Endothelial cell (in vitro differentiated cells): ENCODE results near the gene IBA57. TPM values are rescaled to one million over a fixed set of nuclear protein-coding genes. Genes with fewer than 3 reads are reported as not detected.
A peak's percentile ranks its signal among the peaks of the same experiment; 100 is the strongest.

ENCODE experiments used
- DNase-seq: peaks from one replicate; pipeline ENCODE4 v3.0.0; 2021; ENCODE audit warnings: low spot score
- H3K27ac Mint-ChIP-seq: one replicate; pipeline ENCODE4 v1.8.0; 2021; ENCODE audit warnings: mixed read lengths, inconsistent platforms; ENCODE audit not compliant: unreplicated experiment
- H3K27me3 Mint-ChIP-seq: one replicate; pipeline ENCODE4 v1.8.0; 2021; ENCODE audit warnings: mild to moderate bottlenecking, moderate library complexity, mixed read lengths, inconsistent platforms; ENCODE audit not compliant: unreplicated experiment
- H3K36me3 Mint-ChIP-seq: one replicate; pipeline ENCODE4 v1.8.0; 2021; ENCODE audit warnings: mild to moderate bottlenecking, low read depth, mixed read lengths, inconsistent platforms; ENCODE audit not compliant: unreplicated experiment
- H3K4me1 Mint-ChIP-seq: one replicate; pipeline ENCODE4 v1.8.0; 2021; ENCODE audit warnings: mild to moderate bottlenecking, mixed read lengths, inconsistent platforms; ENCODE audit not compliant: unreplicated experiment
- H3K4me3 Mint-ChIP-seq: one replicate; pipeline ENCODE4 v1.8.0; 2021; ENCODE audit warnings: mild to moderate bottlenecking, mixed read lengths, inconsistent platforms; ENCODE audit not compliant: unreplicated experiment
- H3K9me3 Mint-ChIP-seq: one replicate; pipeline ENCODE4 v1.8.0; 2021; ENCODE audit warnings: mixed read lengths, inconsistent platforms; ENCODE audit not compliant: unreplicated experiment
- CTCF ChIP-seq: fragments of 200-600 bp; sonication (generic); IDR thresholded peaks from one replicate; pipeline ENCODE4 v1.5.0; 2021; ENCODE audit warnings: antibody characterized with exemption; ENCODE audit not compliant: unreplicated experiment
- total RNA-seq: library from RNA; stranded (reverse); fragmentation: NEBNext Ultra II Directional; extraction: Animal tissue kit (Norgen Biotek cat#: 25700); gene quantifications from one replicate; pipeline ENCODE4 v1.2.1, GENCODE V29; 2021; ENCODE audit not compliant: unreplicated experiment

IBA57 gene
- total RNA-seq, 1 donor from 2014 or later, result 11.5 TPM

GRCh38 chr1:228216371-228217320, 51.0 kb downstream of the IBA57 start:
- DNase-seq, result no peak
- no peak for TF ChIP-seq CTCF
- H3K4me1 Mint-ChIP-seq, result no peaks in the 10 kb centered on the region
- H3K27me3 Mint-ChIP-seq, result peaks cover 5% of the 10 kb centered on the region
- no peak overlapping the region for H3K4me3 Mint-ChIP-seq
- H3K36me3 Mint-ChIP-seq, result peaks cover 4% of the 10 kb centered on the region
- no peak overlapping the region for H3K27ac Mint-ChIP-seq
- H3K9me3 Mint-ChIP-seq, result no peaks in the 10 kb centered on the region

DNA sequence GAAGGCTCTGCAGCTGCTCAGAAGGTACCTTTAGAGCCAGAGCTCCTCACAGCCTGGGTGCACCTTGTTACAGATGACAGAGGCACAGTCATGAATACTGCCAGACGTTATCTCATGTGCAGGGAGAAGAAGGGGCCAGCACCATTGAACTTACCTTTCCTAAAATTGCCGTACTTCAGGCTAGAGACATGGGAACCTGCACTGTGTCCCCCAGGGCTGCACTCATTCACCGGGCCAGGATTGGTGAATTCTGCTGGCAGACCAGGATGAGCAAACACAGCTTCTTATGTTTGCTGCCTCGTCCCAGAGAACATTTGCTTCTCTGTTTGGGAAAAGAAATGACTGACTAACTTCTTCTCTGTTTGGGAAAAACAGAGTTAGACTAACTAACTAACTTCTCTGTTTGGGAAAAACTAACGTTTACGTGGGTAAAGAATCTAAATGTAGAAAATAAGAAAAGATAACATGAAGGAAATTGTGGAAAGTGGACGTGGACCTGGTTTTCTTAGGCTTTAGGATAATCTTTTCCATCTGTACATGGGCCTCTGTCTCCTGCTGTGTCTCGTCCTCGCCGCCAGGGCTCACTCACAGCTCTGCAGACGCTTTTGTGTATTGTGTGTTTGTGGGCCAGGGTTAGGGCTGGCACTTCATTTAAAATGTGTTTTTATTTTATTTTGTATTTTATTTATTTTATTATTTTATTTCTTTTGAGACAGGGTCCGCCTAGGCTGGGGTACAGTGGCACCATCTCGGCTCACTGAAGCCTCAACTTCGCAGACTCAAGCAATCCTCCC, 52.1 kb downstream of the IBA57 start:
- Mint-ChIP-seq H3K4me3 (no peak overlapping the region), H3K9me3 (no peaks in the 10 kb centered on the region), H3K4me1 (no peaks in the 10 kb centered on the region), H3K27ac (no peak overlapping the region), H3K27me3 (peaks cover 5% of the 10 kb centered on the region), H3K36me3 (peaks cover 7% of the 10 kb centered on the region)
- no peak for DNase-seq
- TF ChIP-seq CTCF, result no peak

GRCh38 chr1:228218513-228219244, 53.1 kb downstream of the IBA57 start:
- Mint-ChIP-seq H3K36me3 (peaks cover 13% of the 10 kb centered on the region), H3K27me3 (peaks cover 6% of the 10 kb centered on the region), H3K4me3 (no peak overlapping the region), H3K27ac (peak overlapping the region; percentile 48), H3K9me3 (no peaks in the 10 kb centered on the region), H3K4me1 (no peaks in the 10 kb centered on the region)
- no peak for DNase-seq
- no peak for TF ChIP-seq CTCF

GRCh38 chr1:228219245-228219961, 53.8 kb downstream of the IBA57 start:
- TF ChIP-seq CTCF, result no peak
- H3K9me3 Mint-ChIP-seq, result no peaks in the 10 kb centered on the region
- no peak overlapping the region for H3K4me3 Mint-ChIP-seq
- no peak overlapping the region for H3K27ac Mint-ChIP-seq
- DNase-seq, result no peak
- peaks cover 6% of the 10 kb centered on the region for H3K27me3 Mint-ChIP-seq
- peaks cover 20% of the 10 kb centered on the region for H3K36me3 Mint-ChIP-seq
- H3K4me1 Mint-ChIP-seq, result no peaks in the 10 kb centered on the region
